ENCODE data around the gene SKIC8. TPM values are rescaled to one million over a fixed set of nuclear protein-coding genes. Genes with fewer than 3 reads are reported as not detected.

SKIC8 gene
- total and polyA plus RNA-seq, 8 donors: 22.2 to 119 (median 53.9) TPM

GRCh38 chr15:78312957-78313356 lies 13.5 kb upstream of the SKIC8 start:
- Histone ChIP-seq H3K27ac (no peak overlapping the region), H3K27me3 (peaks cover 0 to 42% (median 0%) of the 10 kb centered on the region in 3 donors), H3K4me1 (peaks cover 5 to 17% (median 10%) of the 10 kb centered on the region in 4 donors), H3K4me3 (no peak overlapping the region), H3K36me3 (no peaks in the 10 kb centered on the region), H3K9me3 (no peaks in the 10 kb centered on the region)
- TF ChIP-seq POLR2A (IDR thresholded peaks at IDR 0.05): no peak
- no peak for TF ChIP-seq POLR2AphosphoS5 (IDR thresholded peaks at IDR 0.05)
- TF ChIP-seq, protein P1, sequence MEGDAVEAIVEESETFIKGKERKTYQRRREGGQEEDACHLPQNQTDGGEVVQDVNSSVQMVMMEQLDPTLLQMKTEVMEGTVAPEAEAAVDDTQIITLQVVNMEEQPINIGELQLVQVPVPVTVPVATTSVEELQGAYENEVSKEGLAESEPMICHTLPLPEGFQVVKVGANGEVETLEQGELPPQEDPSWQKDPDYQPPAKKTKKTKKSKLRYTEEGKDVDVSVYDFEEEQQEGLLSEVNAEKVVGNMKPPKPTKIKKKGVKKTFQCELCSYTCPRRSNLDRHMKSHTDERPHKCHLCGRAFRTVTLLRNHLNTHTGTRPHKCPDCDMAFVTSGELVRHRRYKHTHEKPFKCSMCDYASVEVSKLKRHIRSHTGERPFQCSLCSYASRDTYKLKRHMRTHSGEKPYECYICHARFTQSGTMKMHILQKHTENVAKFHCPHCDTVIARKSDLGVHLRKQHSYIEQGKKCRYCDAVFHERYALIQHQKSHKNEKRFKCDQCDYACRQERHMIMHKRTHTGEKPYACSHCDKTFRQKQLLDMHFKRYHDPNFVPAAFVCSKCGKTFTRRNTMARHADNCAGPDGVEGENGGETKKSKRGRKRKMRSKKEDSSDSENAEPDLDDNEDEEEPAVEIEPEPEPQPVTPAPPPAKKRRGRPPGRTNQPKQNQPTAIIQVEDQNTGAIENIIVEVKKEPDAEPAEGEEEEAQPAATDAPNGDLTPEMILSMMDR (IDR thresholded peaks at IDR 0.05): no peak
- TF ChIP-seq EP300 (IDR thresholded peaks at IDR 0.05): no peak
- DNase-seq: no peak
- intact Hi-C loops (cut with DNase I; ENCODE audit: low total_unique reads): loop anchor here (5.0 kb wide), 1 partner anchor 109 kb away; no protein-coding TSS in a partner anchor
- 75 to 84% (median 83%) methylated on average over 5 of the region's 5 CpGs for WGBS, 5 donors

- Histone ChIP-seq H3K9me3 (no peaks in the 10 kb centered on the region), H3K4me3 (no peak overlapping the region), H3K4me1 (peaks cover 5 to 17% (median 10%) of the 10 kb centered on the region in 4 donors), H3K36me3 (no peaks in the 10 kb centered on the region), H3K27me3 (peaks cover 0 to 43% (median 0%) of the 10 kb centered on the region in 3 donors), H3K27ac (no peak overlapping the region)
- whole genome bisulfite sequencing, 5 donors: 72 to 92% (median 86%) methylated on average over 4 of the region's 4 CpGs
- no peak for DNase-seq
- intact Hi-C loops (cut with DNase I; ENCODE audit: low total_unique reads): loop anchor here (5.0 kb wide), 1 partner anchor 110 kb away; no protein-coding TSS in a partner anchor
- TF ChIP-seq EP300 (IDR thresholded peaks at IDR 0.05) (no peak), POLR2A (IDR thresholded peaks at IDR 0.05) (no peak), POLR2AphosphoS5 (IDR thresholded peaks at IDR 0.05) (no peak)
- TF ChIP-seq, protein P1 (IDR thresholded peaks at IDR 0.05): no peak
Measured at GRCh38 chr15:78312536-78312935, 13.1 kb upstream of the SKIC8 start.

DNA sequence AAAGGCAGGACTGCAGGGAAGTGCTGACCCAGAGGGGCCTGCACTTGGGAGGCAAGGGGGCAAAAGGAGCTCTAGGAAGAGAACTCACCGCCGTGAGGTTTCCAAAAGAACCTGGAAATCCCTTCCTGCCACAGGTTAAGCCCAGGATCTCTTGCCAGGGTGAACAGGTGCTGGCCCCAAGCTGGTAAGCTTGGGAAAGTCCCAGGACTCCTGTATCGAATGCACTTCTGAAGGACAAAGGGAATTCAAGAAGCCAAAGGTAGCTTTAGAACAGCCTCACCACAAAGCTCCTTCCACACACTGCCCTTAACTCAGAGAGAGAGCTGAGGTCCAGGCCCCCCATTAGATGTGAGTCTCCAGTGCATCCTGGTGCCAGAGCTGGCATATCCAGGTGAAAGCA lies 11.9 kb upstream of the SKIC8 start:
- Histone ChIP-seq H3K9me3 (no peaks in the 10 kb centered on the region), H3K36me3 (no peaks in the 10 kb centered on the region), H3K27me3 (peaks cover 0 to 56% (median 0%) of the 10 kb centered on the region in 3 donors), H3K4me1 (peaks cover 1 to 14% (median 5%) of the 10 kb centered on the region in 4 donors), H3K4me3 (no peak overlapping the region), H3K27ac (no peak overlapping the region)
- no peak for DNase-seq
- TF ChIP-seq POLR2AphosphoS5 (IDR thresholded peaks at IDR 0.05): no peak
- no peak for TF ChIP-seq EP300 (IDR thresholded peaks at IDR 0.05)
- no peak for TF ChIP-seq POLR2A (IDR thresholded peaks at IDR 0.05)
- TF ChIP-seq, protein P1 (IDR thresholded peaks at IDR 0.05): no peak
- 37 to 79% (median 44%) methylated on average over 3 of the region's 3 CpGs for WGBS, 5 donors
- intact Hi-C loops (cut with DNase I; ENCODE audit: low total_unique reads): loop anchor here (5.0 kb wide), 1 partner anchor 111 kb away; no protein-coding TSS in a partner anchor

DNA sequence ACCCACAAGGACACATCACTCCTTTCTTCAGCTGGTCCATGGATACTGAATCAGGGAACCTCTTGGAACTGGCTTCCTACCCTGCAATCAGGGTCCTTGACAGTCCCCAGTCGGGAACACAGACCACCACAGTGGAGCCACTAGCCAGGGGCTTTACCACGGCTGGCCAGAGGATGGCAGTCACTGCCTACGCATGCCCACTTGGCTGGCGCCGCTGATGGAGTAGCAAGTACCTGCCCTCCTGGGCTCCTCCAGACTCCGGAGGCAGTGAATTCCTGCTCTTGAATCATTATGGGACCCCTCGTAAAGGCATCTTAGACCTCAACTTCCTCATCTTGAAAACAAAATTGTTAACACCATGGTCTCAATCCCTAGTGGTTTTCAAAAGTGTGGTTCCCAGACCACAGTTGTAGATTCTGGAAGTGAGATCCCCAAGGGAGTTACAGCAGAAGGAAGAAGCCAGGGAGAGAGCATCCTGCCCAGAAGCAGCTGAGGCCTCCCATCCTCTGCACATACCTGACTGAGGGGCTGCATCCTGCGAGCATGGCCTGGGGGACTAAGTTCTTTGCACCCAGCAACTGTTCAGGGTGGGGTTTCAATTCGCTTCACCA lies 9.1 kb upstream of the SKIC8 start:
- TF ChIP-seq, protein P1 (IDR thresholded peaks at IDR 0.05): peak in 5 of 7 experiments; percentile 60 to 82 (median 76)
- no peak for TF ChIP-seq POLR2A (IDR thresholded peaks at IDR 0.05)
- TF ChIP-seq POLR2AphosphoS5 (IDR thresholded peaks at IDR 0.05): no peak
- Histone ChIP-seq H3K4me1 (peaks cover 0 to 9% (median 2%) of the 10 kb centered on the region in 4 donors), H3K27me3 (peaks cover 0 to 64% (median 8%) of the 10 kb centered on the region in 3 donors), H3K9me3 (no peaks in the 10 kb centered on the region), H3K27ac (no peak overlapping the region), H3K4me3 (no peak overlapping the region), H3K36me3 (no peaks in the 10 kb centered on the region)
- intact Hi-C loops (cut with DNase I; ENCODE audit: low total_unique reads): no loop called here
- 14 to 22% (median 20%) methylated on average over 8 to 9 of the region's 9 CpGs for WGBS, 5 donors
- peak; percentile 79 to 89 for DNase-seq

Data from stomach (tissue), 9 donors.